ENCODE results near the gene MICA.

DNA sequence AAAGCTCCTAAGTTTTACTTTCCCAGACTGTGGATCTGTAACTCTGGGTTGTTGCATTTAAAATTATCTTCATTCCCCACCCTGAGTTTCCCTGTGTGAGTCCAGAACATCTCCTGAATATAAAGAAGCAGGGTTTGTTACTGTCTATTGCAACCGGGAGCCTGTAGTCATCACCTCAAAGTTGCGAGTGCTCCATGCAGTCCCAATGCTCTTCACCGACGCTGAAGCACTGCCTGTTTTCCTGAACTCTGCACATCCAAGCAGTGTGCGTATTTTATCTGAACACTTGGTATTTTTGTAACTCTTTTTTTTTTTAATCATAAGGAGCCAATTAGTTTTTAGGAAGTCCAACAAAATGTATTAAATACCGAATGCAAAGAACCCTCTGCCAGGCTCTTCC is 45.5 kb upstream of the MICA start:
- TF ChIP-seq, protein P1, sequence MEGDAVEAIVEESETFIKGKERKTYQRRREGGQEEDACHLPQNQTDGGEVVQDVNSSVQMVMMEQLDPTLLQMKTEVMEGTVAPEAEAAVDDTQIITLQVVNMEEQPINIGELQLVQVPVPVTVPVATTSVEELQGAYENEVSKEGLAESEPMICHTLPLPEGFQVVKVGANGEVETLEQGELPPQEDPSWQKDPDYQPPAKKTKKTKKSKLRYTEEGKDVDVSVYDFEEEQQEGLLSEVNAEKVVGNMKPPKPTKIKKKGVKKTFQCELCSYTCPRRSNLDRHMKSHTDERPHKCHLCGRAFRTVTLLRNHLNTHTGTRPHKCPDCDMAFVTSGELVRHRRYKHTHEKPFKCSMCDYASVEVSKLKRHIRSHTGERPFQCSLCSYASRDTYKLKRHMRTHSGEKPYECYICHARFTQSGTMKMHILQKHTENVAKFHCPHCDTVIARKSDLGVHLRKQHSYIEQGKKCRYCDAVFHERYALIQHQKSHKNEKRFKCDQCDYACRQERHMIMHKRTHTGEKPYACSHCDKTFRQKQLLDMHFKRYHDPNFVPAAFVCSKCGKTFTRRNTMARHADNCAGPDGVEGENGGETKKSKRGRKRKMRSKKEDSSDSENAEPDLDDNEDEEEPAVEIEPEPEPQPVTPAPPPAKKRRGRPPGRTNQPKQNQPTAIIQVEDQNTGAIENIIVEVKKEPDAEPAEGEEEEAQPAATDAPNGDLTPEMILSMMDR (IDR thresholded peaks at IDR 0.05 in 4 of 5, conservative IDR thresholded peaks at IDR 0.05 in 1 of 5), result no peak
- no peak for TF ChIP-seq POLR2A (IDR thresholded peaks at IDR 0.05)

All from gastrocnemius medialis (tissue), 4 donors.